Raji (cell line): ENCODE results near the gene GAL3ST2.

Source experiments
- POLR2A ChIP-seq: IDR thresholded peaks from 2 replicates; pipeline ENCODE4 v1.6.1; 2011; ENCODE audit warnings: low read depth, low read length, control low read depth; ENCODE audit not compliant: insufficient read depth

GAL3ST2 gene

GRCh38 chr2:241743620-241744019 is 33.0 kb upstream of the GAL3ST2 start:
- TF ChIP-seq POLR2A, result no peak

- TF ChIP-seq POLR2A, result no peak
Observed at GRCh38 chr2:241744028-241744754, 32.4 kb upstream of the GAL3ST2 start.

DNA sequence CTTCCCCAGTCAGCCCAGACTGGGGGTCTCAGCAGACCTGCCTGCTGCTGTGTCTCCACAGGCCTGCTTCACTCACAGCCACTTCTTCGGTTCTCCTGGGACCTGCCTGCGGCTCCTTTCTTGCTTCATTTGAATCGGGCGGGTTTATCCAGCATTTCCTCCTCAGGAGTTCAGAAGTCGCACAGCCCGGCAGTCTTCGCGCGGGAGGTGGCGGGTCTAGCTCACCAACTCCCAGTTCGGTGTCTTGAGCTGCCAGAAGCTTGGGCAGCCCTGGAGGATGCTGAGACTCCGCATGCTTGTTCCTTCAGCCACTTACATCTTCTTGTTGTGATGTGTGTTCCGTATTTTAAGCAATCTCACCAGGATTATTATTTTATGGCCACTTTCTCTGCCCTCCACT is 31.3 kb upstream of the GAL3ST2 start:
- TF ChIP-seq POLR2A, result no peak

- no peak for TF ChIP-seq POLR2A
Observed at GRCh38 chr2:241746084-241746483, 30.5 kb upstream of the GAL3ST2 start.

DNA sequence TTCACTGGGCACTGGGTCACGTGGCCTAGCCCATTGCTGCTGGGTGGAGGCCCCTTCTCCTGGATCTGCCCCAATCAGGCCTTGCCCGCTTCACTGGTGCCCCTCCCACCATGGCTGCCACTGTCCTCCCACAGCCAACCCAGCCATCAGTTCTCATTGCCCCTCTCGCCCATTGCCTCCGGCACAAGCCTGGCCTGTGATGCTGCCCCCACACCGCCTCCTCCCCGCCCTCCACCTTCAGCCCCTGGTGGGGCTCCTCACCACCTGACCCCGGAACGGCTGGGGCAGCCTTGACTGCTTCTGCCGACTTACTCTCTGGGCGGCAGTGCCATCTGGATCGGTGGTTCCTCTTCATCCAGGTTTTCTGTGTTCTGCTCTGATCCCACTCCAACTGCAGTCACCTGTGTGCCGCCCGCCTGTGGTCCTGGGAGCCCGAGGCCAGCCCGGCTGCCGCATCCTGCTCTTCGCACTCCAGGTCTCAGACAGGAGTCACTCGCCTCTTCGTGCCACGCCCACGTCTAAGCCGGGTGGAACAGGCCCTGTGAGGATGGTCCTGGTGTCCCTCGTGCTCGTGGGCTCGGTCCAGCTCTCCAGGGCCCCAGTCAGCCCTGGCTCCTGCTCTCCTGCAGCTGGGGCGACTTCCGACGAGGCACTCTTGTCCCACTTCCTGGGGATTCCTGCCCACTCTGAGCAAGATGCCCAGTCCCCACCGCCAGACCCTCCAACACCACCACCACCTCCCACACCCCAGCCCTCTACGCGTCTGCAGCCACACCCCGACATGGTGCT is 28.0 kb upstream of the GAL3ST2 start:
- TF ChIP-seq POLR2A, result no peak

GRCh38 chr2:241750076-241750840 is 26.4 kb upstream of the GAL3ST2 start:
- TF ChIP-seq POLR2A, result no peak

DNA sequence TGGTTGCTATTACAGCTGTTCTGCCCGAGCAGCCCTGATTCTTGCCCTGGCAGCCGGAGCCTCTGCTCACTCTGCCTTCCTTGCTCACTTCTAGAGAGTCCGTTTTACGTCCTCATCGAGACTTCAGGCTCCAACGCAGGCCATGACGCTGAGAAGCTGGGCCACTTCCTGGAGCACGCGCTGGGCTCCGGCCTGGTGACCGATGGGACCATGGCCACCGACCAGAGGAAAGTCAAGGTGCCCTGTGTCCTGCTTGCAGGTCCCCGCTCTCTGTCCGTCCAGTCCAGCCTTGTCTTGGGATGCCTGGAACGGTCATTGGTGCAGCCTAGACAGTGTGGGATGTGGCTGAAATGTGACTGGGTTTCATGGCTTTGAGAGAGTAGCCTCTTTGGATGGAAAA is 25.5 kb upstream of the GAL3ST2 start:
- no peak for TF ChIP-seq POLR2A

GRCh38 chr2:241751776-241752175 is 24.8 kb upstream of the GAL3ST2 start:
- no peak for TF ChIP-seq POLR2A

GRCh38 chr2:241752253-241752652 is 24.4 kb upstream of the GAL3ST2 start:
- TF ChIP-seq POLR2A, result no peak

- TF ChIP-seq POLR2A, result no peak
Observed at GRCh38 chr2:241752689-241753276, 23.8 kb upstream of the GAL3ST2 start.

GRCh38 chr2:241753493-241753892 is 23.1 kb upstream of the GAL3ST2 start:
- TF ChIP-seq POLR2A, result no peak

- TF ChIP-seq POLR2A, result no peak
Observed at GRCh38 chr2:241754042-241754441, 22.6 kb upstream of the GAL3ST2 start.

DNA sequence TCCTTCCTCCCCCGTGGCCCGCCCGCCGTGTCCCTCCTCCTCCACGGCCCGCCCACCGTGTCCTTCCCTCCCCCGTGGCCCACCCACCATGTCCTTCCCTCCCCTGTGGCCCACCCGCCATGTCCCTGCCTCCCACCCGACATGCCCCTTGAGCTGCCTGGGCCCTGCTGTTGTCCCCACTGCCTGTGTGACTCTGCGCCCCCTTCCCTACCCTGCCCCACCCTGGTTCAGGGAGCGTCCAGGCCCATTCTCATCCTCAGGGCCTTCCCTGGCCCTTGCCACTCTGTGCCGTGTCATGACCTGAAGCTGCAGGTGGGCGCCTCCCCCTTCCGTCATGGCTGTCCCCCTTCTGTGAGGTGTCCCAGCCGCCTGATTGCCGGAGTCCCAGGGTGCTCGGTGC is 21.5 kb upstream of the GAL3ST2 start:
- TF ChIP-seq POLR2A, result no peak

- no peak for TF ChIP-seq POLR2A
Observed at GRCh38 chr2:241755777-241756176, 20.8 kb upstream of the GAL3ST2 start.

DNA sequence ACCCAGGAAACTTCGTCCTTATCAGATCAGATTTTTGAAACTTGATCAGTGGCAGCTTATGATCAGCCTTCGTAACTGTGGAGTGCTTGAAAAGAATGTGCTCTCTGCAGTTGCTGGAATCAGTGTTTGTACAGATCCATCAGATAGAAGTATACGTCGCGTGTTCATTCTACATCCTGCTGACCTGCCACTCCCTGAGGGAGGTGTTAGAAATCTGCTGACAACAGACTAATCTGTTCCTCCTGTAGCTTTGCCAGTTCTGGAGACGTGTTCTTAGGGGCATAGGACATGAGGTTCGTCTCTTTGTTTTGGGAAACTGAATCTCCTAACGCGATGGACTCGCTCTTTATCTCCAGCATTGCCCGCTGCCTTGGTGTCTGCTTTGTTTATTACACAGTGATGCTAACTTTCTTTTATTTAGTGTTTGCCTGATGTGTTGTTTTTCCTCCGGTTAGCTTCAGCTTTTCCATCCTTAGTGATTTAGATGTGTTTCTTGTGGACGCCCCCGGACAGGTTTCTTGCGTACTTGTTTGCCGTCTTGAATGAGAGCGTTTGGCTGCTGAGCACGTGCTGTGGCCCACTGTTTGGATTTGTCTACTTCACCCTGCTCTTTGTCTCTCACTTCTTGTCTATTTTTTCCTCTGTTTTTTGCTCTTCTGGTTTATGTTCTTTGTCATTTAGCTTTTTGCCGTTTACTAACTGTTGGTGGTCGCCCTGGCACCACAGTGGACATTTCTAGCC is 17.4 kb upstream of the GAL3ST2 start:
- TF ChIP-seq POLR2A, result no peak

GRCh38 chr2:241760301-241760771 is 16.3 kb upstream of the GAL3ST2 start:
- TF ChIP-seq POLR2A, result no peak
